PC-3 (cell line): Measurements from ENCODE around the gene GSTT2B. TPM values are rescaled to one million over a fixed set of nuclear protein-coding genes. Genes with fewer than 3 reads are reported as not detected.
A peak's percentile ranks its signal among the peaks of the same experiment; 100 is the strongest.
"Not testable (repeated sequence)": the region's sequence is repeated elsewhere in the genome, so short reads cannot be mapped to it uniquely, and the experiment has no call there.

Experiments
- ATAC-seq: fragments of 200-7000 bp; cut with Tn5 transposase; 2 replicates; pipeline ENCODE4 v1.9.1; 2020; ENCODE audit warnings: mild to moderate bottlenecking, moderate library complexity
- BruUV-seq: library from RNA; stranded (reverse); fragments of 400-500 nt; replicated peaks from 2 replicates; lab custom pipeline; 2021; lab: Mats Ljungman, UMichigan
- CTCF ChIA-PET: fragments of 300-600 bp; sonication (Branson Sonifier 250); formaldehyde crosslinking; loops from one replicate; lab custom pipeline; 2022; ENCODE audit warnings: antibody characterized with exemption; lab: Charles Lee
- POLR2A ChIA-PET: fragments of 300-600 bp; sonication (Branson Sonifier 250); formaldehyde crosslinking; loops from one replicate; lab custom pipeline; 2022; ENCODE audit warnings: antibody characterized with exemption; ENCODE audit not compliant: unreplicated experiment; lab: Charles Lee
- DNase-seq: peaks from one replicate; pipeline ENCODE4 v3.0.0-alpha.2; 2015
- H2AFZ ChIP-seq: fragments of 300-600 bp; sonication (generic); 2 replicates; pipeline ENCODE4 v1.6.0; 2016; ENCODE audit warnings: antibody characterized with exemption, low read length
- H3F3A ChIP-seq: fragments of 300-600 bp; sonication (generic); one replicate; pipeline ENCODE4 v1.6.0; 2017; ENCODE audit warnings: antibody characterized with exemption, low read length, control low read depth, mild to moderate bottlenecking; ENCODE audit not compliant: unreplicated experiment
- H3K27ac ChIP-seq: fragments of 300-600 bp; sonication (generic); 2 replicates; pipeline ENCODE4 v1.5.1; 2016; ENCODE audit warnings: mild to moderate bottlenecking, low read length
- H3K27me3 ChIP-seq: fragments of 300-600 bp; sonication (generic); 2 replicates; pipeline ENCODE4 v1.6.1; 2016; ENCODE audit warnings: low read length, mixed read lengths
- H3K36me3 ChIP-seq: fragments of 300-600 bp; sonication (generic); 2 replicates; pipeline ENCODE4 v1.6.1; 2016; ENCODE audit warnings: low read depth, mixed run types, low read length, mixed read lengths
- H3K4me1 ChIP-seq: fragments of 300-600 bp; sonication (generic); 2 replicates; pipeline ENCODE4 v1.5.1; 2016; ENCODE audit warnings: low read length; ENCODE audit not compliant: insufficient read depth
- H3K4me2 ChIP-seq: fragments of 300-600 bp; sonication (generic); 2 replicates; pipeline ENCODE4 v1.6.0; 2016; ENCODE audit warnings: low read length
- H3K4me3 ChIP-seq: fragments of 300-600 bp; sonication (generic); 2 replicates; pipeline ENCODE4 v1.5.1; 2016; ENCODE audit warnings: mild to moderate bottlenecking, low read length, mixed read lengths
- H3K79me2 ChIP-seq: fragments of 300-600 bp; sonication (generic); 2 replicates; pipeline ENCODE4 v1.6.1; 2017; ENCODE audit warnings: low read length, mixed read lengths
- H3K9ac ChIP-seq: fragments of 300-600 bp; sonication (generic); 2 replicates; pipeline ENCODE4 v1.6.0; 2016; ENCODE audit warnings: mild to moderate bottlenecking, low read length
- H3K9me2 ChIP-seq: fragments of 300-600 bp; sonication (generic); replicated peaks from 2 replicates; pipeline ENCODE4 v1.6.1; 2016; ENCODE audit warnings: mixed run types, low read length, mixed read lengths
- H3K9me3 ChIP-seq: fragments of 300-600 bp; sonication (generic); 2 replicates; pipeline ENCODE4 v1.6.1; 2016; ENCODE audit warnings: low read length, mixed read lengths
- H4K20me1 ChIP-seq: fragments of 300-600 bp; sonication (generic); 2 replicates; pipeline ENCODE4 v1.6.1; 2016; ENCODE audit warnings: low read length, mixed read lengths
- intact Hi-C: fragments of 100-400 bp; cut with micrococcal nuclease; formaldehyde crosslinking; loops from 2 replicates; pipeline ENCODE4 v1.9.0; 2023
- total RNA-seq: library from RNA; depleted of rRNA; stranded (reverse); fragments of >200 nt; gene quantifications from 2 replicates; pipeline ENCODE4 v1.2.3, GENCODE V29; 2014

GSTT2B gene
- total RNA-seq, 1 experiment from 2014 or later, result 3.2 TPM

DNA sequence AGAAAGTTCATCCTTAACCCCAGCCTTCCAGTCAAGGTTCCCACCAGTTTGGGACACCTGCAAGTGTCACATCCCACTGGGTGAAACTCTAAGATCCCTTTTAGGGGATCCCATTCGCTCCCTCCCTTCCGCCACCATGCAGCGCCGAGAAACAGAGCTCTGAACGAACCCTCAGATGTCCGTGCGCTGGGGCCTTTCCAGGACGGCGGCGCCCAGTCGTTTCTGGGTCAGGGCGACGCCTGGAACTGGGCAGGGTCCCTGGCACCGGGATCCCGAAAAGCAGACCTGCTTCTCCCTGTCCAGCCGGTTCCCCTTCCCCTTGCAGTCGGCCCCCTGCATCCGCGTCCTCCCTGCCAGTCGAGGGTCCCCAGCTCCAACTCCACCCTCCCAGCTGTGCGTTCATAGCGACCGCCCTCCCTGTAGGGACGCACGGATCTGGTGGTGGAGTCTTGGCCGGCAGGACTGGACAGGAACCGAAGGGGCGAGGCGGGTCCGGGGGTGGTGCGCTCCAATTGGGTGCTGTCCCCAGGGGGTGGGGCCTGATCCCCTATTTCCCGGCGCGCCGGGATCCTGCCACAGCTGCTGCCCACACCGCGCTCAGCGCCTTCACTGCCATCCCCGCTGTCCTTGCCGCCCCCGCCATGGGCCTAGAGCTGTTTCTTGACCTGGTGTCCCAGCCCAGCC, 18.7 kb upstream of the GSTT2B start, which contains the start of gene GSTT2:
Gene GSTT2 (plus strand): TSS at position 578 of the 684 bp plus-strand sequence.
- H2AFZ ChIP-seq, DNase-seq, H3K27ac ChIP-seq, H3K9ac ChIP-seq, H3K27me3 ChIP-seq, H3K36me3 ChIP-seq, H3K9me2 ChIP-seq, POLR2A ChIA-PET, H3K9me3 ChIP-seq, H3K4me3 ChIP-seq, H3K4me2 ChIP-seq, intact Hi-C loops, H3K79me2 ChIP-seq, CTCF ChIA-PET, H3K4me1 ChIP-seq, H4K20me1 ChIP-seq, H3F3A ChIP-seq: not testable (repeated sequence)
- TSS peak; percentile 69 for BruUV-seq
- peak; percentile 95 for ATAC-seq

DNA sequence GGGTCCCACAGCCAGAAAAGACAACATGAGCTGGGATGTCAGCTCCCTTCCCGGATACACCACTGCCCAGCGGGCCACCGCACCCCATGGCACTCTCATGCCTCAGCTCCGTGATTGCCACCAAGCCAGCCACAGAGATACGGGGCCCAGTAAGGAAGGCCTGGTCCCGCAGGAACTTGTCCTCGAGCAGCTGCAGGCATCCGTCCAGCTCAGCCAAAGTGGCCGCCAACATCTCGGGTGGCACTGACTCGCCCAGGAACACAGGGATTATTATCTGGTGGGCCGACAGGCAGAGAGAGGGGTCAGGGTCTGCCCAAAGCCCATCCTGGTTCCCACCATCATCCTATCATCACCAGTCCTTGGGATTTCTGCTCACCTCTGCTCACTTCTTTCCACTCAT, 16.3 kb upstream of the GSTT2B start:
- H4K20me1 ChIP-seq, H3K9ac ChIP-seq, intact Hi-C loops, H3K4me3 ChIP-seq, H2AFZ ChIP-seq, ATAC-seq, POLR2A ChIA-PET, H3K9me3 ChIP-seq, H3K4me2 ChIP-seq, H3K4me1 ChIP-seq, H3K36me3 ChIP-seq, H3K9me2 ChIP-seq, BruUV-seq, DNase-seq, H3K27ac ChIP-seq, H3F3A ChIP-seq, H3K79me2 ChIP-seq, CTCF ChIA-PET, H3K27me3 ChIP-seq: not testable (repeated sequence)

DNA sequence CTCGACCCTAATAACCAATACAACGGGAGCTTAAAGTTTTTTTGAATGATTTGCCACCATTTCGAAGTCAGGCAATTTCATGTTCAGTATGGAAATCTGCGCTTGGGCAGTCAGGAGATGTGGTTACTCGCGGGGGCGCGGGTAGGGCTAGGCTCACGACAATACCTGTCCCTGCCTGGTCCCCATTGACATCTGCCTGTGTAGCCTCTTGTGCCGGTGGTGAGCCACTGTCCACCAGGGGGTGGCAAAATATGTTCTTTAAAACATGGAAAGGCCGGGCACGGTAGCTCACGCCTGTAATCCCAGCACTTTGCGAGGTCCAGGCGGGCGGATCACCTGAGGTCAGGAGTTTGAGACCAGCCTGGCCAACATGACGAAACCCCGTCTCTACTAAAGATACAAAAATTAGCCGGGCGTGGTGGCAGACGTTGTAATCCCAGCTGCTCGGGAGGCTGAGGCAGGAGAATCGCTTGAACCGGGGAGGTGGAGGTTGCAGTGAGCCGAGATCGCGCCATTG, 13.9 kb upstream of the GSTT2B start:
- H3K4me2 ChIP-seq, CTCF ChIA-PET, intact Hi-C loops, H2AFZ ChIP-seq, H3K4me3 ChIP-seq, H4K20me1 ChIP-seq, DNase-seq, H3K27me3 ChIP-seq, H3K9me2 ChIP-seq, H3K9me3 ChIP-seq, H3K4me1 ChIP-seq, POLR2A ChIA-PET, H3K27ac ChIP-seq, H3K9ac ChIP-seq, H3F3A ChIP-seq: not testable (repeated sequence)
- peak; percentile 50 for ATAC-seq
- peaks cover 21% of the 10 kb centered on the region for H3K79me2 ChIP-seq
- TSS peak; percentile 99 for BruUV-seq
- peaks cover 18% of the 10 kb centered on the region for H3K36me3 ChIP-seq

DNA sequence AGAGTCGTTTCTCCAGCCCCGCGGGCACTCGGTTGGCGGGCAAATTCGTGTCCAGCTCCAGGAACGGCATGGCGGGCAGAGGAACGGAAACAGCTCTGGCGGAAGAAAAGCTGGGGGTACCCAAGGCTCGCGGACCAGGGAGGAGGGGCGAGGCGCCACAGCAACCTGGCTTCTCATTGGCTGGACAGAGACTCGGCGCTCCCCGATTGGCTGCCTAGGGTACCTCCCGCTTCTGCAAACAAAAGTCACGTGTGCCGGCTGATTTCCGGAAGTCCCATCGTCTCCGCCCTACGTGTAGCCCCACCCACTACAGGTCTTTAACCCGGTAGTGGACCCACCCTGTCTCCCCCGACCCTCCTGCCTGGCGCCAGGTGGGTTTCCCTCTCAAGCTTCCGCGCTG, 13.3 kb upstream of the GSTT2B start, which contains the start of gene DDT:
Gene DDT (minus strand): TSS at position 97 of the 400 bp plus-strand sequence. CDS start 27 bp downstream, at position 70.
- CTCF ChIA-PET, intact Hi-C loops: not testable (repeated sequence)

DNA sequence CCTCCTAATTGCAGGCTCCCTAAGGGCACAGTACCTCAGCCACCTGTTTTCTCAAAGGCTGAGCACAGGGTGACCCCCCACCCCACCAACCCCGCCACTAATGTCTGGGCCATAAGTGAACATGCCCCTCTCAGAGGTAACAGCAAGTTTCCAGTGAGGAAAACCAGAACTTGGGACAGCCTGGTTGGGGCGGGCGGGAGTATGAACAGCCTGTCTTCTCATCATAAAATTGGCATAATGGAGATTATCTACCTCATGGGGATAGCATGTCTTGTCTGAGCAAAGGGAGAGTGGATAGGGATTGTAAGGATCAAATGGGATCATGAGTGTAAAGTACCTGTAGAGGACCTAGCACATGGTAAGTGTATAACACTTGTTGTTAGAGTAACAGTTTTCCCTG, 10.9 kb upstream of the GSTT2B start:
- H4K20me1 ChIP-seq, H3K9me3 ChIP-seq, ATAC-seq, BruUV-seq, intact Hi-C loops, H3K27me3 ChIP-seq, H3K4me3 ChIP-seq, H3K27ac ChIP-seq, H3K9me2 ChIP-seq, H3K4me2 ChIP-seq, CTCF ChIA-PET, H3K4me1 ChIP-seq, H3K9ac ChIP-seq, DNase-seq, POLR2A ChIA-PET, H3F3A ChIP-seq, H2AFZ ChIP-seq: not testable (repeated sequence)
- peaks cover 23% of the 10 kb centered on the region for H3K36me3 ChIP-seq
- H3K79me2 ChIP-seq, result peaks cover 21% of the 10 kb centered on the region

More for the DNA sequence above, 13.3 kb upstream of the GSTT2B start, which contains the start of gene DDT:
- H3K9me2 ChIP-seq, H2AFZ ChIP-seq, H3F3A ChIP-seq, H3K9me3 ChIP-seq, H3K4me1 ChIP-seq, BruUV-seq, POLR2A ChIA-PET, H3K27ac ChIP-seq, H3K9ac ChIP-seq, H4K20me1 ChIP-seq, DNase-seq, H3K4me2 ChIP-seq, H3K4me3 ChIP-seq, H3K27me3 ChIP-seq: not testable (repeated sequence)
- ATAC-seq, result peak; percentile 94
- Histone ChIP-seq H3K79me2 (peaks cover 21% of the 10 kb centered on the region), H3K36me3 (peaks cover 23% of the 10 kb centered on the region)
